ENCODE results near the gene ZCCHC7.
A peak's percentile ranks its signal among the peaks of the same experiment; 100 is the strongest.

The ZCCHC7 gene

DNA sequence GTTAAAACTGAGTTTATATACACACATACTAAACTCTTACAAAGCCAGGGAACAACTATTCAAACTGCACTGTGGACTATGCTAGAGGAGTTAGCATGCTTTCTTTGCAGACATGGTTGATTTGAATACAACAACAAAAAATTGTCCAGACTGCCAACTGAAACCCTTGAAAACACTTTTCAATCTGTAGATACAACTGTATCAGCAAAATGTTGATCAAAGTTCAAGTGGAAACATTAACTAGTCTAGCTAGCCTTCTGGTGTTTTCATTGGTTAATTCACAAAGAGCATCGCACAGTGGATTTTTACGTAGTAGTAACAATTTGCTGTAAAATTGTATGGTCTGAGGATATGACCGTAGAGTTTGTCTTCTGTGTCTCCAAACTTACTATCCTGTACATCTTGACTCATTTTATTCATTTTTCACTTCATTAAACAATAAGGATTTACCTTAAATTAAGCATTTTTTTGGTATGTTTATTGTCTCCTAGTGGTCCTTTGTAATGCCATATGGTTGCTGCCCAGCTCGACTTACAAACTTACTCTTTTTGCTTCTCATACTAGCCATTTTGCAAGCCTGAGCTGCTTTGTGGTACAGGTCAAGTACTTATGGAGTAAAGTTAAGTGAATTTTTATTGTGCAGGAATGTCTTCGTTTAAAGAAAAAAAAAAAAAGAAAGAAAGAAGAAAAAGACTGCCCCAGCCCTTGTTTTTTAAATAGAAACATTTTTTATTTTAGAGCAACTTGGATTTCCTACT is 123.4 kb downstream of the ZCCHC7 start:
- no peak for DNase-seq (ENCODE audit: low spot score)
- no peak for FAIRE-seq

DNA sequence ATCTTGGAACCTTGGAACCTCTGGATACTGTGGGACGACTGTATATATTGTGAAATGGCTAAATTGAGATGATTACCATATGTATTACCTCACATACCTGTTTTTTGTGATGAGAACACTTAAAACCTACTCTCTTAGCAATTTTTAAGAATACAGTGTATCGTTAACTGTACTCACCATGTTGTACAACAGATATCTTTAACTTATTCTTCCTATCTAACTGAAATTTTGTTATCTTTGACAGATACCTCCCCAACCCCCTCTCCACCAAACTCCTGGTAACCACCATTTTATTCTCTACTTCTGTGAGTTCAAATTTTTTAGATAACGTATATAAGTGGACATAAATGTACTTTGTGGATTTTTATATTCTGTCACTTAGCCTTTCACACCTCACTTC is 126.5 kb downstream of the ZCCHC7 start:
- DNase-seq (ENCODE audit: low spot score), result no peak
- no peak for FAIRE-seq

DNA sequence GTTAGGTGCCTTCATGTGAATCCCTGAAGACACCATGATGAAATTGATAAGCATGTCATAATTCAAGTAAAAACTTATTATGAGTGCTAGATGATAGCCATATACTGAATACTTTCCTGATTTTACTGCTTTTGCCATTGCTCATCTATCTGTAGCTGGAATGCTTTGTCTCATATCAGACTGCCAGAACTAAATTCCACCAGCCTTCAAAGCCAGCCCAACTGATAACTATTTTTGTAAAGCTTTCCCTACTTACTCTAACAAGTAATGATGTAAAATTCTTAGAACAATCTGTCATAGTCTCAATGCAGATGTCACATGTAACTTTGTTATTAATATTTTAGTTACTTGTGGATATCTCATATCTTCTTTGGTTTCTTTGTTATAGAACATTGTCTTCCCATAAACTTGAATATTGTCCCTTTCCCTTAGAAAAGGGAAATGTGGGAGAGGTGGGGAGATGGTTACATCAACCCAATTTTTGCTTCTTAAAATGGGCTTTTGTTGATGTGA is 128.3 kb downstream of the ZCCHC7 start:
- no peak for DNase-seq (ENCODE audit: low spot score)
- FAIRE-seq, result no peak

DNA sequence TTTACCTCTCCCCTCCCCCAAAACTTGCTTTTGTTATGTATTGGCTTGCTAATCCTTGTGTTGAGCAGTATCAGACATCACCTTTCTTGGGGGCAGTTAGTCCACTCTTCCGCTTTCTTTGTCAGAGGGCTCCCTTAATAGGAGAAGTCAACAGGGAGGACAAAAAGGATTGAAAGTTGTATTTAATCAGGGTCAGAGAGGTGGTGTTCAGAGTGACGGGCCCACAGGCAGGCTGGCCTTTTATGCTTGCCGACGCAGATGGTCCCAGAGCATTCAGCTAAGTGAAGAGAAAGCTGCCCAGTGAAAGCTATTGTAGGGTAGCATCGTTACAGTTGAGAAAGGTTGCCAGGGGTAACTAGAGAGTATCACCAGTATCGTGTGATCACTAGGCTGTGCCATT is 131.1 kb downstream of the ZCCHC7 start:
- DNase-seq (ENCODE audit: low spot score), result no peak

DNA sequence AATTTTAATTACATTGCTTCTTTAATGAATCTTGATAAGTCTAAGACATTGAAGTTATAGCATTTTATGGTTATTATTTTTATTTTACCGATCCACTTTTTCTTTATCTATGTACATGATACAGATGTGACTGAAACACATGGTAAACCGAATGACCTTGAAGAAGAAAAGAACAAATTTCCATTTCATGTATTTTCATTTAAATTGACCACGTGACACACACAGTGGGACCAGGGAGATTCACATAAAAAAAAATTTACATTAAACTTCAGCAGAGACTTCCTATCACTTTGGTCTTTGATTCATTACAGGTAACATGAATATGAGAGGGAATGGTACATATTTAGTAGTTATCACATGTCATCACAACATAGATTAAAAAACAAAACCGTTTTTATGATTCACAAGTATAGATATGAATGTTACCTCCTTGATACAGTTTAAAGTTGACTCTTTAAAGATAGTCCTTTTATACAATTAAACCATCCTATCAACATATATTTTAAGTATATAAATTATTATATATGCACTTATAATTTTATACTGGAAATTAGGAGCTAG is 133.1 kb downstream of the ZCCHC7 start:
- FAIRE-seq (peak; percentile 30), DNase-seq (ENCODE audit: low spot score) (no peak)

More for the DNA sequence above, 131.1 kb downstream of the ZCCHC7 start:
- no peak for FAIRE-seq

DNA sequence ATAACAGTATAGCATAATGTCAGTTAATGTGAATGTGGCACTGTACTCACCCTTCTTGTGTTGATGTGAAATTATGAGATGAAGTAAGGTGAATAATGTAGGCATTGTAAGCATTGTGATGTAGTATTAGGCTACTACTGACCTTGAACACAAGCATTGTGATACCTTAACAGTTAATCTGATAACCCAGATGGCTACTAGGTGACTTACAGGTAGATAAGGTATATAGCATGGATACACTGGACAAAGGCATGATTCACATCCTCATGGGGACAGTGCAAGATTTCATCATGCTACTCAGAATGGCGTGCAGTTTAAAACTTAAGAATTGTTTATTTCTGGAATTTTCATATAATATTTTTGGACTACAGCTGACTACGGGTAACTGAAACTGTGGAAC is 134.8 kb downstream of the ZCCHC7 start:
- FAIRE-seq, result no peak
- no peak for DNase-seq (ENCODE audit: low spot score)

DNA sequence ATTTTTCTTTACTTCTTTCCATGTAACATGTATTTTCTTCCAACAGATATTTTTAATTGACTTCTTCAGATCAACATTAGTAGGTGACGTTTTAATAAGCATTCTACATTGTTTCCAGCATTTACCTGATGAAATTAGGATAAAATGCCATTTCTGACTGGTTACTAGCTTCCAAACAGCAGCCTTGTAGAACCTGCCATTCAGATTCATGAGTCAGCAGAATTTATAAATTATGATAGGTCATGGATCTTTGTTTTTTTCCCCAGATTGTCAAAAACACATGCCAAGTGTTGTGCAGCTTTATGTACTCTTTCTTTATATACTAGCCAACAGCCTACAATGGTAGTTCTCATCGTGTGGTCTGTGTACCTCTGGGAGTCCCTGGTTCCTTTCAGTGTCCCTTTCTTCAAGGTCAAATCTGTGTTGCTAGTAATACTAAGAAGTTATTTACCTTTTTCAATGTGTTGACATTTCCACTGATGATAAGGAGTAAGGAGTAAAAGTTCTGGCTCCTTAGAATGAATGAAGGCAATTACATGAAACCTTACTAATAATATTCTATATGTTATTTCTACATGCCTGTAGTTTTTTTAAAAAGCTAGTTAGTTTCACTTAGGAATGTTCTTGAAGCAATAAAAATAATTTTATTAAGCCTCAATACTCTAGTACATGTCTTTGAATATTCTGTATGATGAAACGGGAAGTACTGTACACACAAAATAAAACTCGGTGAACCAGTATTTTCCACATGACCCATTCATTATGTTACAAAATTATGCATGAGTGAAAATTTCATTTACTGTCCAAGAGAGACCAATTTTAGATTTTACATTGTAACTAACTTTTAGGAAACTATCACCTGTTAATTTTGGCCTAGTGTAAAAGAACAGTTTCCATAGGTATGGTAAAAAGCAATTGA is 135.8 kb downstream of the ZCCHC7 start:
- FAIRE-seq (no peak), DNase-seq (ENCODE audit: low spot score) (no peak)

DNA sequence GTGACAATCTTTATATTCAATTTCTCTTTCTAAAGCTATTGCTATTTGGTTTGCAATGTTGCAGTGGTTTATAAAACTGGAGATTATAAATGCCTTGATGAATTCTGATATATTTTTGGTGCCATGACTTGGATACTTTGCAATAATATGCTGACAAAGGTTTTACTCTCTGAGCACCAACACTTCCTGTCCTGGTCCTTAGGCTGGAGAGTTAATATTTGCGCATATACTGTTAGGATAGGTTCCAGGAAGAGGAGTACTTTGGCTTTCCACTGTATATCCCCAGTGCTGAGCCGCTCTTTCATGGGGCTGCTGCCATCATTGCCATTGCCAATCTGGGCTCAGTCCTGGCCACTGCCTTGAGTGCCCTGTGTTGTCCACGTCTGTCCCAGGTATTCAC is 139.6 kb downstream of the ZCCHC7 start:
- FAIRE-seq (no peak), DNase-seq (ENCODE audit: low spot score) (no peak)

DNA sequence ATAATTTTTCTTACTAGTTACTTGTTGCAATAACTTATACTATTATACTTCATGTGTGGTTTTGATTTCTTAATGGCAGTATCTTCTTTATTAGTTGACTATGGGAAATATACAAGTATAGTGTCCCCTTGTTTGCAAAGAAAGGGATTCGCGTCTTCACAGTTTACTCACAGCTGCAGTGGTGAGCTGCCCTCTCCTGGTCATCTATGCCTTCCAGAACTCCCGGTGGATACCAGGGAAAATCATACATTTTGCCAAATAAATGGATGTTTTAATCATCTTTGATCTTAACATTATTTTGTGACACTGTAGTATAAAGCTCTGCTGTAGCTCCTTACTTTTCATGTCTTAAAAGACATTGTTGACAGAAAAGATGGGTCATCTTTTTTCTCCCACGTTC is 142.0 kb downstream of the ZCCHC7 start:
- FAIRE-seq (no peak), DNase-seq (ENCODE audit: low spot score) (no peak)

DNA sequence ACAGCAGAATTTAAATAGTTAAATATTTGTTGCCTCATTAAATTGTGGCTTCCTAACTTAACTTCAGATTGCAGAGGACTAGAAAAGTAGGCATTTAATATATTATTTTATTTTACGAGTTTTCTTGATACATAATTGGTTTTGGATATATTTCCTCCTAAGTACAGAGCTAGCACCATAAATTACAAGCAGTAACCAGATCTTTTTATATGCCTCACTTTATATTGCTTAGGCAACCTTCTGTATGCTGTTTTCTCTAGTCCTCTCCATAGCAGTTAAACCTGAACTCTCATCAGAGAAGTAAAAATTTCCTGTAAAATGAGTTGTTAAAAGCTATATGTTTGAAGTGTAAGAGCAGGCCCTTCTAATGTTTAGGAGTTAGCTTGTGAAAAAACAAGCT is 144.2 kb downstream of the ZCCHC7 start:
- DNase-seq (ENCODE audit: low spot score) (no peak), FAIRE-seq (no peak)

DNA sequence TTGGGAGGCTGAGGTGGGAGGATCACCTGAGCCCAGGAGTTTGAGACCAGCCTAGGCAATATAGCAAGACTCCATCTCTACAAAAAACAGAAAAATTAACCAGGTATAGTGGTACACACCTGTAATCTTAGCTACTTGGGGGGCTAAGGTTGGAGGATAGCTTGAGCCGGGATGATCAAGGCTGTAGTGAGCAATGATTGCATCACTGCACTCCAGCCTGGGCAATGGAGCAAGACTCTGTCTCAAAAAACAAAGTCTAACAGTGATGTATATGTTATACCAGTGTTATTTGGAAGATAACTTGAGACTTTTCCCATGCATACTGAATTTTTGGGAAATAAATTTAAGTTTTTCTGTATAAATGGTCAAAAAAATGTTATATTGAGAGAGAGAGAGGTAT is 146.3 kb downstream of the ZCCHC7 start:
- DNase-seq (ENCODE audit: low spot score) (no peak), FAIRE-seq (no peak)

DNA sequence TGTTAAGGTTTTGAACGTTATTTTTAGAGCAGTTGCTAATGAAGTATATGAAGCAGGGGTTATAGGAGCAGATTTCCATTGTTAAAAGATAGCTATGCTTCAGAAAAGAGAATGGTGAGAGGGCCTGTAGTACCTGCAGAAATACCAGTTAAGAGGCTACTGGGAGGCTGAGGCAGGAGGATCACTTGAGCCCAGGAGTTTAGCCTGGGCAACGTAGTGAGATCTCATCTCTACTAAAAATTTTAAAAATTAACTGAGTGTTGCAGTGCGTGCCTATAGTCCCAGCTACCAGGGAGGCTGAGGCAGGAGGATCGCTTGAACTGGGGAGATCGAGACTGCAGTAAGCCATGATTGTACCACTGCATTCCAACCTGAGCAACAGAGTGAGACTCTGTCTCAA is 148.8 kb downstream of the ZCCHC7 start:
- DNase-seq (ENCODE audit: low spot score), result no peak
- FAIRE-seq, result no peak

DNA sequence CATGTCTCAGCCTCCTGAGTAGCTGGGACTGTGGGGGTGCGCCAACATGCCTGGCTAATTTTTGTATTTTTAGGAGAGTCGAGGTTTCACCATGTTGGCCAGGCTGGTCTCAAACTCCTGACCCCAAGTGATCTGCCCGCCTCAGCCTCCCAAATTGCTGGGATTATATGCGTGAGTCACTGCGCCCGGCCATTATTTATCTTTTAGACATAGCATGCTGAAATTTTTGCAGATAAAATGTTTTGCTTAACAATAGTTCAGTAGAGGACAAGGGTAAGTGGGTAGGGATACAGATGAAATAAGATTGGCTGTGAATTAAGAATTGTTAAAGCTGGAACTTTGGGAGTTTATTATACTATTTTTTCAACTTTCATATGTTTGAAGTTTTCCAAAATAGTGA is 151.3 kb downstream of the ZCCHC7 start:
- DNase-seq (ENCODE audit: low spot score) (no peak), FAIRE-seq (no peak)

DNA sequence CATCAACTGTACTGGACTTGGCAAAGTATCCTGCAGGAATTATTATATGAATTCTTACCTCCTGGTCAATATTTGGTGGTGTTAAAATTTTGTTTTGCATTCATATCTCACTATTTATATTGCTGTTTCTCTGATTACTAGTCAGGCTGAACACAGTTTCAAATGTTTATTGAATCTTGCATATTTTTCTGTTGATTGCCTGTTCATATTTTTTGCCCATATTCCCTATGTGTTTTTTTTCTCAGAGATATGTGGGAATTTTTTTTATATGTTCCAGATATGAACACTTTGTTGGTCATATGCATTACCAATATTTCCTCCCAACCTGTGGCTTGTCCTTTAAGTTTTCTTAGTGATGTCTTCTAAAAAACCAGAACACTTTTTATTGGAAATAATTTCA is 153.2 kb downstream of the ZCCHC7 start:
- DNase-seq (ENCODE audit: low spot score) (no peak), FAIRE-seq (no peak)

DNA sequence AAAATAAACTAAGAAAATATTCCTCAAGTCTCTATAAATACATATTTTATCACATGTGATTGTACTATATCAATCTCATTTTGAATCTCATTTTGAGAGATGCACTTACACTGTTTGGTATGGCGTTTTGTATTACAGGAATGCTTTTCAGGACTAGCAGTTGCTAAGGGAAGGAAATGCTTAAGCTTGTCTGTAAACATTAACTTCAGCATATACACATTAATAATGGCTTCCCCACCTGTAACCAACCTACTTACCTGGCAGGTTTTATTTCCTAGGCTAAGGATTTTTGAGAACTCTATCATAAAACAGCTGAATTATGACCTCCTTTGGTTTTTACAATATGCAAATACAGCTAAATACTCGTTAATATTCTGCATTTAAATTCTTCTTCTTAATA is 161.2 kb downstream of the ZCCHC7 start:
- FAIRE-seq, result no peak
- no peak for DNase-seq (ENCODE audit: low spot score)

DNA sequence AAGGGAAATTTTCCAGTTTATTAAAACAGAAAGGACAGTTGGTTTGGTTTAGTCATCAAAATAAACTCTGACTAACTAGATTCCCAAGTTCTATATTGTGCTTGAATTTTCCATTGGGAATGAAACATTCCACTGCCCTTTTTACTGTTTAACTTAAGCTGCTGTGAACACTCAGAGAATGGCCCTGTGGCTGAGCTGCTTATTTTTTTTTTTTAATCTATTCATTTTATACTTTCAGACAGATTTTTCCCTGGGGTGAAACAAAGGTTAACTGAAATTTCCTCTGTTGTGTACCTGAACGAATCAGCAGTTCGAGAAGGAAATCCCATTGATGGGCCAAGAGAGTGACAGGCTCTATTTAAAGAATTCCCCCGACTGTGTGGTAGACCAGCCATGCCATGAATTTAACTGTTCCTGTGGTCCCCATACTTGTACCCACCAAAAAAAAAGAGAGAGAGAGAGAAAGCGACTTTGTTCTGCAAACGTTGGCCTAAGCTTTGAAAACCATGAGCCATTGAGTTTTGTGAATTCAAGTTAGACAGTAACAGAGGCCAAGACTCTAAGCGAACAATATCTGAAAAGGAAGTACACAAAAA is 163.5 kb downstream of the ZCCHC7 start:
- DNase-seq (ENCODE audit: low spot score) (peak; percentile 81), FAIRE-seq (peak; percentile 96)

DNA sequence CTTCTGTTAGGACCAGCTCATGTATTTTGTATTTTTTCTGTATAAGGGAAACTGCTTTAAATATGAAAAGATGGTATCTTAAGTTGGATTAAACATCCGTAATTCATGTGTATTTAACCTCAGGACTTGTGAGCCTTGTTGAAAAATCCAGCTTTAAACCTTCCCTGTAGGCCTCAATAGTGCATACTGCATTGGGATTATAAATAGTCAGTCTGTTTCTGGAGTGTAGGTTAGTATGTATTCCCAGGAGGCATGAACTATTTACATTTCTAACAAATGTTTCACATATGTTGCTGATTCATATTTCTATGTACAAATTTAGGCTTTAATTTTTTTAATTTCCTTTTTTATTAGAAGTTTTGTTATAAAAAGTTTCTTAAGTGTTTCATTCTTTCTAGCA is 164.3 kb downstream of the ZCCHC7 start:
- peak; percentile 57 for FAIRE-seq
- no peak for DNase-seq (ENCODE audit: low spot score)

DNA sequence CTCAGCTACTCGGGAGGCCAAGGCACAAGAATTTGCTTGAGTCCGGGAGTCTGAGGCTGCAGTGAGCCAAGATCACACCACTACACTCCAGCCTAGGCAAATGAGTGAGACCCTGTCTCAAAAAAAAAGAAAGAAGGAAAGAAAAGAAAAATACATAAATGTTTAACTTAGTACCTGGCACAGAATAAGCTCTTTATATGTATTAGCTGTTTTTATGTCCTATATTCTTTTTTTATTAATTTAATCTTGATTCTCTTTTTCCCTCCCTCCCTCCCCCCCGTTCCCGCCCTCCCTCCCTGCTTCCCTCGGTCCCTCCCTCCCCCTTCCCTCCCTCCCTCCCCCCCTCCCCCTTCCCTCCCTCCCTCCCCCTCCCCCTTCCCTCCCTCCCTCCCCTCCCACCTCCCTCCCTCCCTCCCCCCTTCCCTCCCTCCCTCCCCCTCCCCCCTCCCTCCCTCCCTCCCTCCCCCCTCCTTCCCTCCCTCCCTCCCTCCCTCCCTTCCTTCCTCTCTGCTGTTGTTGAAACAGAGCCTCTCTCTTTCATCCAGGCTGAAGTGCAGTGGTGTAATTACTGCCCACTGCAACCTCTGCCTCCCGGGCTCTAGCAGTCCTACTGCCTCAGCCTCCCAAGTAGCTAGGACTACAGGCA is 166.3 kb downstream of the ZCCHC7 start:
- DNase-seq (ENCODE audit: low spot score) (no peak), FAIRE-seq (no peak)

DNA sequence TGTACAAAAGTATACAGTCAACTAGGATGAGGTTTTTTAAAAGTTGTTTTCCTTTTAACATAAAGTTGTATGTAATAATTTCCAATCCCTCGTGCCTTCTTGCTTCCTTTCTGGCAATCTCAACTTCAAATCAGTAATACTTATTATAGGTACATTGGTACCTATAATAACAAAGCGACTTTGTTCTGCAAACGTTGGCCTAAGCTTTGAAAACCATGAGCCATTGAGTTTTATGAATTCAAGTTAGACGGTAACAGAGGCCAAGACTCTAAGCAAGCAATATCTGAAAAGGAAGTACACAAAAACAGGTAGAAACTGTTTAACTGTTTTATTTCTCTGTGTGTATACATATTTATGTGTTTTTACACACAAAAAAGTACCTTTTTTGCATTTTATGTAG is 166.9 kb downstream of the ZCCHC7 start:
- no peak for FAIRE-seq

DNA sequence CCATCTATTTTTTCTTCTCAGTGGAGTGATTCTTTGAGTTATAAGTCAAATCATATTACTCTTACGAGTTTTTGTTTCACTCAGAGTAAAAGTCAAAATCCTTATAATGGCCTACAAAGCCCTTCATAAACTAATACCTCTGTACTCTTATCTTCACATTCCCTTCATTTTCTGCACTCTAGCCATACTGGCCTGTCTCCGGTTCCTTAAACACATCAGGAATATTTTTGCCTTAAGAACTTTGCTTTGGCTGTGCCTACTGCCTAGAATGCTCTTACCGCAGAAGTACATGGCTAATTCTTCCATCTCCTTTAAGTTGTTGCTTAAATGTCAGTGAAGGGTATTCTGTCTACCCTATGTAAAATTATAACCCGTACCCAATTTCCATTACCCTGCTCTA is 169.3 kb downstream of the ZCCHC7 start:
- FAIRE-seq (no peak), DNase-seq (ENCODE audit: low spot score) (no peak)

More for the DNA sequence above, 166.9 kb downstream of the ZCCHC7 start:
- no peak for DNase-seq (ENCODE audit: low spot score)

DNA sequence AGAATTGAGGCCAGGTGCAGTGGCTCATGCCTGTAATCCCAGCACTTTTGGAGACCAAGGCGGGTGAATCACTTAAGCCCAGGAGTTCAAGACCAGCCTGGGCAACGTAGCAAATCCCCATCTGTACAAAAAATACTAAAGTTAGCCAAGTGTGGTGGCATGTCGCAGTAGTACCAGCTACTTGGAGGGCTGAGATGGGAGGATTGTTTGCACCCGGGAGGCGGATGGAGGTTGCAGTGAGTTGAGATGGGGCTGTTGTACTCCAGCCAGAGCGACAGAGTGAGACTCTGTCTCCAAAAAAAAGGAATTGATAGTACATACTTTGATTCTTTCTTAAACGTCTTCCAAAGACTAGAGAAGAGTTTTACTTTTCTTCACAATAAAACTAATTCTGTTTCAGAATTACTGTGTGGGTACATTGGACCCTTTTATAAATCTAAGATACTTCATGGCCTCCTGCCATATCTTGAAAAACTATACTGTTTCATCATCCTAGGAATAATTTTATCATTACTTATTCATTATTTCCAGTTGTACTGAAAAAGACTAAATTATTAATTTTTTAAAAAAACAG is 170.1 kb downstream of the ZCCHC7 start:
- DNase-seq (ENCODE audit: low spot score) (no peak), FAIRE-seq (no peak)

Measured in RCC 7860 (cell line).